ENCODE results near the gene COL5A2. TPM values are rescaled to one million over a fixed set of nuclear protein-coding genes. Genes with fewer than 3 reads are reported as not detected.

Gene COL5A2
- total RNA-seq, 1 donor from 2014 or later: 10.5 TPM

GRCh38 chr2:188983427-188984064, 196.0 kb downstream of the COL5A2 start:
- DNase-seq (ENCODE audit: missing footprints): no peak
- ATAC-seq: no peak
- intact Hi-C loops (cut with DNase I): loop anchor here (2.0 kb wide), 1 partner anchor 459 kb away; no protein-coding TSS in a partner anchor

Small RNA genes lying within 50 kb of the gene (microRNA-seq; reads per million reads assigned to microRNA genes)
- gene MIR3129 (not detected), gene MIR3606 (not detected)

Other genes with a start within 250 kb of the COL5A2 start
- gene COL3A1, start 205.4 kb downstream of the COL5A2 start, total RNA-seq: 72.7 TPM

All from Right ventricle myocardium inferior (tissue), 1 donor.